ENCODE data around the gene ATP6V0C.

Gene ATP6V0C

GRCh38 chr16:2494616-2495015 is 19.1 kb upstream of the ATP6V0C start:
- Histone ChIP-seq H3K4me1 (ENCODE audit: insufficient read depth, low read length, severe bottlenecking) (peaks cover 3% of the 10 kb centered on the region), H3K36me3 (ENCODE audit: insufficient read depth, low read length) (no peaks in the 10 kb centered on the region), H3K4me3 (ENCODE audit: low read depth, low read length, poor library complexity, severe bottlenecking) (no peak overlapping the region), H3K9me3 (ENCODE audit: low read length) (no peaks in the 10 kb centered on the region), H2AFZ (ENCODE audit: low read length) (no peak overlapping the region), H3K79me2 (ENCODE audit: insufficient read depth, low read length) (no peaks in the 10 kb centered on the region), H3F3A (ENCODE audit: insufficient read depth, low read length) (no peaks in the 10 kb centered on the region), H3K27me3 (ENCODE audit: insufficient read depth, low read length) (no peaks in the 10 kb centered on the region), H3K9me2 (ENCODE audit: low read depth, low read length) (no peaks in the 10 kb centered on the region), H3K27ac (ENCODE audit: low read depth, low read length, poor library complexity, severe bottlenecking) (no peak overlapping the region), H4K20me1 (ENCODE audit: insufficient read depth, low read length) (no peaks in the 10 kb centered on the region), H3K4me2 (ENCODE audit: low read length) (no peak overlapping the region), H3K9ac (ENCODE audit: low read length) (no peak overlapping the region)
- no peak for TF ChIP-seq EZH2 (IDR thresholded peaks at IDR 0.05; ENCODE audit: borderline replicate concordance, low read length)
- TF ChIP-seq CTCF (IDR thresholded peaks at IDR 0.05; ENCODE audit: low read length) = no peak

DNA sequence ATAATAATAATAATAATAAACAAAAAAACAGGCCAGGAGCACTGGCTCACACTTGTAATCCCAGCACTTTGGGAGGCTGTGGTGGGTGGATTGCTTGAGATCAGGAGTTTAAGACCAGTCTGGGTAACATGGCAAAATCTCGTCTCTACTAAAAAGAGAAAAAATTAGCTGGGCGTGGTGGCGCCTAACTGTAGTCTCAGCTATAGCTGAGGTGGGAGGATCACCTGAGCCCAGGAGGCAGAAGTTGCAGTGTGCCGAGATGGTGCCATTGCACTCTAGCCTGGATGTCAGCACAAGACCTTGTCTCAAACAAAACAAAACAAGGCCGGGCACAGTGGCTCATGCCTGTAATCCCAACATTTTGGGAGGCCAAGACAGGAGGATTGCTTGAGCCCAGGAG is 18.7 kb upstream of the ATP6V0C start:
- Histone ChIP-seq H3F3A (ENCODE audit: insufficient read depth, low read length) (no peaks in the 10 kb centered on the region), H3K4me2 (ENCODE audit: low read length) (no peak overlapping the region), H3K27me3 (ENCODE audit: insufficient read depth, low read length) (no peaks in the 10 kb centered on the region), H3K9me2 (ENCODE audit: low read depth, low read length) (no peaks in the 10 kb centered on the region), H3K36me3 (ENCODE audit: insufficient read depth, low read length) (no peaks in the 10 kb centered on the region), H4K20me1 (ENCODE audit: insufficient read depth, low read length) (no peaks in the 10 kb centered on the region), H3K4me3 (ENCODE audit: low read depth, low read length, poor library complexity, severe bottlenecking) (no peak overlapping the region), H3K79me2 (ENCODE audit: insufficient read depth, low read length) (no peaks in the 10 kb centered on the region), H2AFZ (ENCODE audit: low read length) (no peak overlapping the region), H3K27ac (ENCODE audit: low read depth, low read length, poor library complexity, severe bottlenecking) (no peak overlapping the region), H3K9ac (ENCODE audit: low read length) (no peak overlapping the region), H3K9me3 (ENCODE audit: low read length) (no peaks in the 10 kb centered on the region), H3K4me1 (ENCODE audit: insufficient read depth, low read length, severe bottlenecking) (peaks cover 3% of the 10 kb centered on the region)
- no peak for TF ChIP-seq EZH2 (IDR thresholded peaks at IDR 0.05; ENCODE audit: borderline replicate concordance, low read length)
- no peak for TF ChIP-seq CTCF (IDR thresholded peaks at IDR 0.05; ENCODE audit: low read length)

DNA sequence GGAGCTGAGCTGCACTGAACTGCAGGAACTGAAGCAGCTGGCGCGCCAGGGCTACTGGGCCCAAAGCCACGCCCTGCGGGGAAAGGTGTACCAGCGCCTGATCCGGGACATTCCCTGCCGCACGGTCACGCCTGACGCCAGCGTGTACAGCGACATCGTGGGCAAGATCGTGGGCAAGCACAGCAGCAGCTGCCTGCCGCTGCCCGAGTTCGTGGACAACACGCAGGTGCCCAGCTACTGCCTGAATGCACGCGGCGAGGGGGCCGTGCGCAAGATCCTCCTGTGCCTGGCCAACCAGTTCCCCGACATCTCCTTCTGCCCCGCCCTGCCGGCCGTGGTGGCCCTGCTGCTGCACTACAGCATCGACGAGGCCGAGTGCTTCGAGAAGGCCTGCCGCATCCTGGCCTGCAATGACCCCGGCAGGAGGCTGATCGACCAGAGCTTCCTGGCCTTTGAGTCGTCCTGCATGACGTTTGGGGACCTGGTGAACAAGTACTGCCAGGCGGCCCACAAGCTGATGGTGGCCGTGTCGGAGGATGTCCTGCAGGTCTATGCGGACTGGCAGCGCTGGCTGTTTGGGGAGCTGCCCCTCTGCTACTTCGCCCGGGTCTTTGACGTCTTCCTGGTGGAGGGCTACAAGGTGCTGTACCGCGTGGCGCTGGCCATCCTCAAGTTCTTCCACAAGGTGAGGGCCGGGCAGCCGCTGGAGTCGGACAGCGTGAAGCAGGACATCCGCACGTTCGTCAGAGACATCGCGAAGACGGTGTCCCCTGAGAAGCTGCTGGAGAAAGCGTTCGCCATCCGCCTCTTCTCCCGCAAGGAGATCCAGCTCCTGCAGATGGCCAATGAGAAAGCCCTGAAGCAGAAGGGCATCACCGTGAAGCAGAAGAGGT is 17.3 kb upstream of the ATP6V0C start:
- Histone ChIP-seq H3K9ac (ENCODE audit: low read length) (no peak overlapping the region), H3K4me1 (ENCODE audit: insufficient read depth, low read length, severe bottlenecking) (peaks cover 6% of the 10 kb centered on the region), H3K27ac (ENCODE audit: low read depth, low read length, poor library complexity, severe bottlenecking) (no peak overlapping the region), H3F3A (ENCODE audit: insufficient read depth, low read length) (no peaks in the 10 kb centered on the region), H3K9me2 (ENCODE audit: low read depth, low read length) (no peaks in the 10 kb centered on the region), H3K36me3 (ENCODE audit: insufficient read depth, low read length) (no peaks in the 10 kb centered on the region), H3K79me2 (ENCODE audit: insufficient read depth, low read length) (no peaks in the 10 kb centered on the region), H3K9me3 (ENCODE audit: low read length) (no peaks in the 10 kb centered on the region), H3K4me3 (ENCODE audit: low read depth, low read length, poor library complexity, severe bottlenecking) (no peak overlapping the region), H3K27me3 (ENCODE audit: insufficient read depth, low read length) (no peaks in the 10 kb centered on the region), H2AFZ (ENCODE audit: low read length) (no peak overlapping the region), H3K4me2 (ENCODE audit: low read length) (no peak overlapping the region), H4K20me1 (ENCODE audit: insufficient read depth, low read length) (no peaks in the 10 kb centered on the region)
- TF ChIP-seq CTCF (IDR thresholded peaks at IDR 0.05; ENCODE audit: low read length) (no peak), EZH2 (IDR thresholded peaks at IDR 0.05; ENCODE audit: borderline replicate concordance, low read length) (no peak)

All from OCI-LY1 (cell line).